ENCODE results near the gene SLC25A45.
"Not testable (repeated sequence)": the region's sequence is repeated elsewhere in the genome, so short reads cannot be mapped to it uniquely, and the experiment has no call there.

SLC25A45 gene

DNA sequence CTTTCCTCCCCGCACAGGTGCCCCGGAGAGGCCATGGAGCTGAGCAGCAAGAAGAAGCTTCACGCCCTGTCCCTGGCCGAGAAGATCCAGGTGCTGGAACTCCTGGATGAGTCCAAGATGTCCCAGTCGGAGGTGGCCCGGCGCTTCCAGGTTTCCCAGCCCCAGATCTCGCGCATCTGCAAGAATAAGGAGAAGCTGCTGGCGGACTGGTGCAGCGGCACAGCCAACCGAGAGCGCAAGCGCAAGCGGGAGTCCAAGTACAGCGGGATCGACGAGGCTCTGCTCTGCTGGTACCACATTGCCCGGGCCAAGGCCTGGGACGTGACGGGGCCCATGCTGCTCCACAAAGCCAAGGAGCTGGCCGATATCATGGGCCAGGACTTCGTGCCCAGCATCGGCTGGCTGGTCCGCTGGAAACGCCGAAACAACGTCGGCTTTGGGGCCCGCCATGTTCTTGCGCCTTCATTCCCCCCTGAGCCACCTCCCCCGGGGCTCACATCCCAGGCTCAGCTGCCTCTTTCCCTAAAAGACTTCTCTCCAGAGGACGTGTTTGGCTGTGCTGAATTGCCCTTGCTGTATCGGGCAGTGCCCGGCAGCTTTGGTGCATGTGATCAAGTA is 26.6 kb downstream of the SLC25A45 start:
- no peak for DNase-seq

DNA sequence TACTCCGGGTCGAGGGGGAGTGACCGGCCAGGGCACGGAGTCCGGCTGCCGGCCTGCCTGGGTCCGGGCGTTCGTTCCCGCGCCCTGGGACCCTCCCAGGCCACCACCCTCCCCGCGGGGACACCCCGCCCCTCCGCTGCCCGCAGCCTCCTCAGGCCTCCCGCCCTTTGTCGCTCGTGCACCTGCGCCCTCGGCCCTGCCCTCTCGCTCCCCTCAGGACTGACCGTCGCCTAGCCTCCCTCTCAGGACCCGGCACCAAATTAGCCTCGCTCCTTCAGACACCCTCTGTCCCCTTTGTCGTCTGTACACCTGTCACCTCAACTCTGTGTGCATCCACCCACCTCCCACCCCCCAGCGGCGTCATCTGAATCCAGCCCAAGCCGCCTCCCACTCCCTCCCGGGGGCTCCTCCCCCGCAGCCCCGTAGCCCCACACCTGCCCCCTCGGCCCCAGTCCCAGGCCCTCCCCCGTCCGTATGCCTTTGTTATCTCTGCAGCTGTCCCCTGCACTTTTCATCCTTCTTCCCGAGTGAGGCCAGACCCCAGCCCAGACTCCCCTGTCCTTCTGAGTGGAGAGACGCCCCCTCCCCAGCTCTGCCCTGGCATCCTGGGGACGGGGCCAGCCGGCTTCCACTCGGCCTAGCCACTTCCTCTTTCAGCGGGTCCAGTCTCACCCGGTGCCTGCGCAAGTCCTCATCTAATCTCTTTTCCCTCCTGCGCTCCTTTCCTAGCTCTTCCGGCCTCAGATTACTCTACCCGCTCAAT is 27.3 kb downstream of the SLC25A45 start:
- no peak for DNase-seq

DNA sequence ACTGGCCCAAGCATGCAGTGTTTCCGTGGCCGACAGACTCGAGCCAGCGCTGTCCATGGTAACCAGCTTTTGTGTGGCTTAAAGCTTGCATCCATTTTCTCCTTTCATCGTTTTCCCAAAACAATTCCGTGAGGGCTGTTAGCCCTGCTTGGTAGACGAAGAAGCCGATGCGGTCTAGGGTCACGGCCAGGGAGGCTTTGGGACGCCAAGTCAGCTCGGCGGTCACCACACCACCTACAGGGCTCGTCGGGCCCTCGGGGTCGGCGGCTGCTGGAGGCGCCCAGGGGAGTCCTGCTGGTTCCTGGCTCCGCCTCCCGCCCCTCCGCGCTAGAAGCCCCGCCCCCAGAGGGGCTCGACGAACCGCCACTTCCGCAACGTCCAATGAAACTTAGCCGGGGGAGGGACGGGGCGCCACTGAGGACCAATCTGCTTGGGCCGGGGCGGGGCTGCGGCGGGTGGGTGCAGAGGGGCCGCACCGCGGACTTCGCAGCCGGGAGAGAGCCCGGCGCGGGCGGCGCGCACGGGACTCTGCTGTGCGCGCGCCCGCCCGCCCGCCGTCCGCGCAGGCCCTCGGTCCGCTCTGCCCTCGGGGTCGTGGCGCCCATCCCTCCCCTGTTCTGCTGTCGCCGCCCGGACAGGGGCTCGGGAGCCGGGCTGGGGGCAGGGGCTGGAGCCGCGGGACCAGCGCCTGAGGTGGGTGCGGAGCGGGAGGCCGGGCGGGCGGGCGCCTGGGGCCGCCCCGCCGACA is 28.0 kb downstream of the SLC25A45 start, which contains the start of gene TIGD3:
TIGD3 (plus strand) TSS at position 487 of the 748 bp plus-strand sequence. CDS start 1,058 bp downstream, outside the sequence.
- DNase-seq, result peak; percentile 99

DNA sequence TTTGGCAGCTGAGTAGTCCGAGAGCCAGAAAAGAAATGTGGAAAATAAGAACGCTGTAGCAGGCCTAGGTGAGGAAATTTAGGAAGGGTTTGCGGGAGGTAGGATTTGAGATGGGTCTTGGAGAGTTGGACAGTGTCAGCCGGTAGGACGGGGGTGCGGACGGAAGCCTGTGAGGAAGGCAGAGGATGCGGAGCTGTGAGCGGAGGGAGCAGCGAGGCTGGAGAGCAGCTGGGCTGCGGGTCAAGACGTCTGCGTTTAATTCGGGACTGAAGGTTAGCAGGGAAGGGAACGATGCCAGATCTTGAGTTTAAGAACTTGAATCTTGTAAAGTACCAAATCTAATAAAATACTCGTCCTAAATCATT is 28.6 kb downstream of the SLC25A45 start:
- no peak for DNase-seq

DNA sequence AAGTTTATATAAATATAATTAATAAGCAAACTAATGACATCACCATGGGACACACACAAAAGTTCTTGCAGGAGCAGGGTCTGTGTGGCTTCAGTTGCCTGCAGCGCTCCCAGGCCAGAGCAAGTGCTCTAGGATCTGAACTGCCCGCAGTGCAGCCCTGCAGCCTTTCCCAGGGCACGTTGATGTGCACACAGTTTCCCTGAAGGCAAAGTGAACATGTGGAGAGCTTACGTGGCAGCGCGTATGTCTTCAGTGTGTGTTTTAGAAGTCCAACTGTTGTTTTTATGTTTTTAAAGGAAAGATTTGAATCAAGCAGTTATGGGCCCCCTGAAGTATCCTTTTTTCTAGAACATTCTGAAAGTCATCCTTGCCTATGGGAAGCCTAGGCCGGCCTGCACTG is 29.1 kb downstream of the SLC25A45 start:
- no peak for DNase-seq

DNA sequence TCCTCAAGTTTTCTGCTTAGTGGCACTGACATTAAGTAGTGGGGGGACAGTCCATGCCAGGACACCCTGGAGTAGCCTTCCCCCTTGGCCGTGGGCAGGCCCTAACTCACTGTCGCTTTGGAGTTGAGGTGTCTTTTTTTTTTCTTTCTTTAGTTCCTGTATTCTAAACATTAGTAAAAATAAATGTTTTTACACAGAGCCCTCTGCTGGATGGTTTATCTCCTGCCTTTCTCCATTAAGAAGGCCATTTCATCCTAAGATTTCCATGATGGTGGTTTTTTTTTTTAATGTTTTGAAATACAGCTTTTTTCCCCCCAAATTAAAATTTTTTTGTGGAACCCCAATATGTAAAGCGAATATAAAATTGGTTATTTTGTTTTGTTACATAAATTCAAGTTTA is 29.7 kb downstream of the SLC25A45 start:
- no peak for DNase-seq

DNA sequence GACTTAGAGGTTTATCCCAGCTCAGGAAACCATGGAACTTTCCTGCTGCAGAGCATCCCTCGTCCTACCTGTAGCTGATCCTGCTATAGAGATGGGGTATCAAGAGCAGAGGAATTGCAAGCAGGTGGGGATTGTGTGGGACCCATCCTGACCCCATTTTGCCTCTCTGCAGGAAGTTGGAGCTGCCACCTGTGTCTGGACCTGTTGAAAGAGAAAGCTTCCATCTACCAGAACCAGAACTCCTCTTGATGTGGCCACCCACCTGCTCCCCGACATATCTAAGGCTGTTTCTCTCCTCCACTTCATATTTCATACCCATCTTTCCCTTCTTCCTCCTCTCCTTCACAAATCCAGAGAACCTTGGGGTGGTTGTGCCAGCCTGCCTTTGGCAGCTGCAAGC is 30.9 kb downstream of the SLC25A45 start:
- DNase-seq, result no peak

DNA sequence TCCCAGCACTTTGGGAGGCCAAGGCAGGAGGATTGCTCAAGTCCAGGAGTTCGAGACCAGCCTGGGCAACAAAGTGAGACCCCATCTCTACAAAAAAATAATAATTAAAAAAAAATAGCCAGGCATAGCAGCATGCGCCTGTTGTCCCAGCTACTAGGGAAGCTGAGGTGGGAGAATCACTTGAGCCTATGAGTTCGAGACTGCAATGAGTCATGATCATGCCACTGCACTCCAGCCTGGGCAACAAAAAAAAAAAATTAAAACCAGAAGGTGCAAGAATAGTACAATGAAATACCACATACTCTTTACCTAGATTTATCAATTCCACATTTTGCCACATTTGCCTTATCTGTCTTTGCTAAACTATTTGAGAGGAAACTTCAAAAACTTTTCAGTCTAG is 40.6 kb downstream of the SLC25A45 start:
- DNase-seq, result no peak

DNA sequence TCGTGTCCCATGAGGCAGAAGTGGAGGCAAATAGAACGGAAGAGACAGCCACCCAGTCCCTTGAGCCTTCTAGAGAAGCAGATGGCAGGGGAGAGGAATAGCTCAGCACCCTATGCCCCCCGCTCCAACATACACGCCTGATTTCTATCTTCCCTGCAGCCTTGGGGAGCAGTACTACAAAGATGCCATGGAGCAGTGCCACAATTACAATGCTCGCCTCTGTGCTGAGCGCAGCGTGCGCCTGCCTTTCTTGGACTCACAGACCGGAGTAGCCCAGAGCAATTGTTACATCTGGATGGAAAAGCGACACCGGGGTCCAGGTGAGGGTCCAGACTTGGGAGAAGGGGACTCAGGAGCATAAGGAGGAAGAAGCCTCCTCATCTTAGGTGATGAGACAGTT is 42.2 kb downstream of the SLC25A45 start:
- no peak for DNase-seq

DNA sequence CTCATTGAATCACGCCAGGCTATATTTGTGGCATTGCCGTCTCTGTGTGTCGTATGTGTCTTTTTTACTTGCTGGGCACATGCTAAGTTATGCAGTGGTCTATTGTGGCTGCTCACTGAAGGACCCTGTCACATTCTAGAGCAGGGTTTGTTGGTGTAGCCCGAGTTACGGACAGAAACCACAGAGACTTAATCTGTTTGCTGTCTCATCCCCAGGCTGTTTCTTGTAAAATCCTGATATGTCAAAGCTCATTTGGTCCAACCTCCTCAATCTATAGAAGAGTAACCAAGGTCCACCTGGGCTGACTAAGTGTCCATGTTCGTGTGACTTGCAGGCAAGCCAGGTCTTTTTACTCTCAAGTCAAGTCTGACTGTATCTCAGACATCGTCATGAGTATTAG is 43.8 kb downstream of the SLC25A45 start:
- DNase-seq, result no peak

DNA sequence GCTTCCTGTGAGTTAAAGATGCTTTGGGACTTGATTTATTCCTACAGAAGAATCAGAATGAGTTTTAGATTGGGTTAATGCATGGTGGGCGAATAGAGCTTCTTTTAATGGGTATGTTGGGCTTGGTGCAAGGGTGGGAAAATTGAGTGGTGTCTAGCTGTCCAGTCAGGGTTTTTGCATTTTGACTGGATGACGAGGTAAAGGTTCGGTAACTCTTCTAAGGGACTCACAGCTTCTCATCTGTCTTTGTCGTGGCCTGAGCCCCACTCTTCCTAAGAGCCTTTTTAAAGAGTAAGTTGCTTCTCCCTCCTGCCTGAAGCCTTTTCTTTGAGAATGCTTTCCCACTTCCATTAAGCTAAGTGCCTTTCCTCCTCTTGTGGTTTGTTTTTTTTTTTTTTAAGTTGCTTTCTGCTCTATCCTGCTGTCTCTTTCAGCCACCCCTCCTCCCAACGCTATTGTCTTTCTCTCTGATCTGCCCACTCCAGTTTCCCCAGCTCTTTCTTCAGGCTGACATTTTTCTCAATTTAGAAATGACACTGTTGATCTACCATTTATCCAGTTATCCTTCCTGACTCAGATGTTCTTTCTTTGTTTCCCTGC is 47.6 kb downstream of the SLC25A45 start:
- DNase-seq, result no peak

DNA sequence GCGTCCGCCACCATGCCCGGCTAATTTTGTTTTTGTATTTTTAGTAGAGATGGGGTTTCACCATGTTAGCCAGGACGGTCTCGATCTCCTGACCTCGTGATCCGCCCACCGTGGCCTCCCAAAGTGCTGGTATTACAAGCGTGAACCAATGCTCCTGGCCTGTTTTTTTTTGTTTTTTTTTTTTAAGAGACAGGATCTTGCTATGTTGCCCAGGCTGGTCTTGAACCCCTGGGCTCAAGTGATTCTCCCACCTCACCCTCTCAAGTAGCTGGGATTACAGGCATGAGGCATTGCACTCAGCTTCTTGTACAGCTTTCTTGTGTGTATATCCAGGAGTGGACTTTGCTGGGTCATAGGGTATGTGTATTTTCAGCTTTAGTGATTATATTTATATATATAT is 49.9 kb downstream of the SLC25A45 start:
- DNase-seq, result not testable (repeated sequence)

DNA sequence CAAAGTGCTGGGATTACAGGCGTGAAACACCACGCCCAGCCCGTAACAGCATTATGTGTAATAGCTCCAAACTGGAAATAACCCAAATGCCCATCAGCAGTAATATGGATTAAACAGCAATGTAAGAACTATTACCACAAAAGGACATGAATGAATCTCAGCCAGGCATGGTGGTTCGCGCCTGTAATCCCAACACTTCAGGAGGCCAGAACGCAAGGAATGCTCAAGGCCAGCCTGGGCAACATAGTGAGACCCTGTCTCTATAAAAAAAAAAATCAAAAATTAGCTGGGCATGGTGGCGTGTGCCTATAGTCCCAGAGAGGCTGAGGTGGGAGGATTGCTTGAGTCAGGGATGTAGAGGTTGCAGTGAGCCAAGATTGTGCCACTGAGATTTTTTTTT is 51.9 kb downstream of the SLC25A45 start:
- DNase-seq, result no peak

DNA sequence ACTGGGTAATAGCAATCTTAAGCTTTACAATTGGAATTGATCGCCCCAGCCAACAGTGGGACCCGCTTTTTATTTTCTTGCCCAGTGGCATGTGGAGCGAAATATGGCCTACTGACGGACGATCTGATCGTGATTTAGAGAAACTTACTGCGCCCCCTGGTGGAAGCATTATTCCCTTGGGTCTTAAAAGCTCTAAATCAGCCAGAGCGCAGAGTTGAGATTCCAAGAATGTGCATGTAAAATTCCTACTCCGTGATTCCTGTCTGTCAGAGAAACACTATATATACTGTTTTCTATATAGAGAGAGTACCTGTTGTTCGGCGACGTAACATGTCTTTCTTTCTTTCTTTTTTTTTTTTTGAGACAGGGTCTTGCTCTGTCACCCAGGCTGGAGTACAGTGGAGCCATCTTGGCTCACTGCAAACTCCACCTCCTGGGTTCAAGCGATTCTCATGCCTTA is 52.5 kb downstream of the SLC25A45 start:
- peak; percentile 88 for DNase-seq

DNA sequence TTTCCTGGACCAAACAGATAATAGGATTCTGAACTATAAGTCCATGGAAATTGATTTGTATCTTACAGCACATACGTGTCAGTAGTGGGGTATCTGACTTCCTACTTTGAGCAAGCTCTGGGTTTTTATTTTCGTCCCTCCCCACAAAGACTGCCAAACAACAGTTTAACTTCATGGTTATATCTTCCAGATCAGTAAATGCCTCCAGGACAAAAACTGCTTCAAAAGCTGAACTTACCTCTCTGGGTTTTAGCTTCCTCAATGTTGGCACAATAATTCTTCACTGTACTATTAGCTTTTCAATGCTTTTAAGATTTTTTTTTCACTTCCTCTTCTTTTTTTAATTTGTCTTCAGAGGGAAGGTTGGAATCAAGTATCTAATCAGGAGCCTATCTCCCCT is 53.0 kb downstream of the SLC25A45 start:
- no peak for DNase-seq

DNA sequence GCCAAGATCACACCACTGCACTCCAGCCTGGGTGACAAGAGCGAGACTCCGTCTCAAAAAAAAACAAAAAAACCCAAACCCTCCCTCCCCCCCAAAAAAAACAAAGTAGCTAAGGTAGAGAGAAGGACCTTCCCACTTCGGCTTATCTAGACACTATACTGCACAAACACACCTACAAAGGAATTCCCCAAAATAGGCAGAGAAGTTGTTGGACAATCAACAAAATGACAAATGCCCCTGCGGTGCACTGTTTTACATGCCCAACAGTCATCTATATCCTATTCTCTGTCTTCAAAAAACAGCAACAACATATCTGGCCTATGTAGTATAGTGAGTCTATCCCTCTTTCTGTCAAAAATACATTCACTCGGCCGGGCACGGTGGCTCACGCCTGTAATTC is 55.4 kb downstream of the SLC25A45 start:
- DNase-seq, result no peak

DNA sequence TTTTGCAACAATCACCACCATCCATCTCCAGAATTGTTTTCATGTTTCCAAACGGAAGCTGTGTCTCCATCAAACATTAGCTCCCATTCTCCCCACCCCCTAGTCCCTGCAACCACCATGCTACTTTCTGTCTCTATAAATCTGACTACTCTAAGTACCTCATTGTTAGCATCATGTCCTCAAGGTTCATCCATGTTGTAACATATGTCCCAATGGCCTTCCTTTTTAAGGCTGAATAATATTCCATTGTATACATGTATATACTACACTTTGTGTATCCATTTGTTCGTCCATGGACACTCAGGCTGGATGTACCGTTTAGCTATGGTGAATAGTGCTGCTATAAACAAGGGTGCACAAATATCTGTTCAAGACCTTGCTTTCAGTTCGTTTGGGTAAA is 57.0 kb downstream of the SLC25A45 start:
- no peak for DNase-seq

Data from right forelimb (tissue), 1 donor.